Hematopoietic multipotent progenitor cell treated with erythropoietin and hydrocortisone succinate and interleukin-3 and kit ligand, for 4 days (in vitro differentiated cells): Measurements from ENCODE around the gene CARD19.
"Not testable (repeated sequence)": the region's sequence is repeated elsewhere in the genome, so short reads cannot be mapped to it uniquely, and the experiment has no call there.

Source experiments
- DNase-seq: peaks from one replicate; pipeline ENCODE4 v3.0.0-alpha.2; 2015

CARD19 gene

GRCh38 chr9:93107825-93108161 is 11.8 kb downstream of the CARD19 start:
- no peak for DNase-seq

DNA sequence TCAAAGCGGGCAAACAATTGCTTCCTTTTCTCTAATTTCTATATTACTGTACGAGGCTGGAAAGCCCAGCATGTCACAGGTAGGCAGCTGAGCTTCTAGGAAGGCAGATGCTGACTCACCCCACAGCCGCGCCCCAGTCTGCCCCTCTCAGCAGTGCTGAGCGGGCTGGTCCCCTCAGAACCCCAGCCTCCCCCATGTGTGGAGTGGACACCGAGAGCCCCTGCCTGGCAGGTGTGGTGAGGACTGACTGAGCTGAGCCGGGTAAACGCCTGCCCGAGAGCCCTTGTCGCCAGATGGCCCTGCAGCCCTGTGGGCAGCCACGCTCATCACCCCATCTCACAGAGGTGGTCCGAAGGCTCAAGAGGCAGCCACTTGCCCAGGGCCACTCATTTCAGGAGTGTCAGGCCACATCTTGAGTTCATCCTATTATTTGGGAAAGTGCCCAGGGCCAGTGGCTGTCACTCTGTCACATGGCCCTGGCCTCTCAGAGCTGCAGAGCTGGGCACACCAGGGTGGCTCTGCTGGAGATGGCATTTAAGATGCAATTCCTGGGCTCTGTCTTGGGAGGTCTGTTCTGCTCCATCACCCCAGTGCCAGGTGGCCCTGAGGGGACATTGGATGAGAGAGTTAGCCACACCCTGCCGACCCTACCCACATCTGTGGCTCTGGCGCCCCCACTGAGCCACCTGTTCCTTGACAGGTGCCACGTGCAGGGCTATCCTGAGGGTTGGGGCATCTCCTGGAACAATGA is 12.4 kb downstream of the CARD19 start:
- no peak for DNase-seq

- no peak for DNase-seq
These were observed 14.4 kb downstream of the CARD19 start for GRCh38 chr9:93110311-93110855.

GRCh38 chr9:93111001-93111370 is 15.0 kb downstream of the CARD19 start:
- DNase-seq: no peak

GRCh38 chr9:93111371-93112115 is 15.5 kb downstream of the CARD19 start:
- peak; percentile 79 for DNase-seq

DNA sequence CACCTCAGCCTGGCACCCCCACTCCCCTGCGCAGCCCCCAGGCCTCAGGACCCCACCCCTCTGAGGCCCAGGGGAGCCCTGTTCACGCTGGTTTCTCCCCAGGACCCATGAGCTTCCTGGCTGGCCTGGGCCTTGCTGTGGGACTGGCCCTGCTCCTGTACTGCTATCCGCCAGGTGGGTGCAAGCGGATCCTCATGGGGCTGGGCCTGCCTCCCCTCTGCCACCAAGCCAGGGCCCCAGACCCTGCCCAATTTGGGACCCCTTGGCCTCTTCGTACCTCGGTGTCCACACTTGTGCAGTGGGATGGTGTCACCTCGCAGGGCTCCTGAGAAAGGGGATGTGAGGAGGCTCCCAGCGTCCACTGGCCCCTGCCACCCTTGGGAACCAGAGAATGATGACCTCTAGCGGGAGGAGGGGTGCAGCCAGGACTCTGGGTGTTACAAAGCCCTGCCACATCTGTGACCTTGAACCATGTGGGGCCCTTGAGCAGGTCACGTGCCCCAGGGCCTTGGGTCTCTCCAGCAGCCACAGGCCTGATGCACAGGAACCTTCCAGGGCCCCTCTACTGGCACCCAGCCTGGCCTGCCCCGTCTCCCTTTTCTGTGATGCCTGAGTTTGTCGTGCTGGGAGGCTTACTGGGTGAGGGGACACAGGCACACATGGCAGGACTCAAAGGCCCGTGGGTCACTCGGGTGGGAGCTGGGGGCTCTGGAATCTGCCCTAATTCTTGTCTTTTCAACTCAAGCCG is 16.3 kb downstream of the CARD19 start:
- DNase-seq: no peak

- no peak for DNase-seq
These were observed 16.9 kb downstream of the CARD19 start for GRCh38 chr9:93112864-93113389.

- DNase-seq: peak; percentile 91
These were observed 18.4 kb downstream of the CARD19 start for GRCh38 chr9:93114169-93114983.

GRCh38 chr9:93114984-93115335 is 18.9 kb downstream of the CARD19 start:
- no peak for DNase-seq

DNA sequence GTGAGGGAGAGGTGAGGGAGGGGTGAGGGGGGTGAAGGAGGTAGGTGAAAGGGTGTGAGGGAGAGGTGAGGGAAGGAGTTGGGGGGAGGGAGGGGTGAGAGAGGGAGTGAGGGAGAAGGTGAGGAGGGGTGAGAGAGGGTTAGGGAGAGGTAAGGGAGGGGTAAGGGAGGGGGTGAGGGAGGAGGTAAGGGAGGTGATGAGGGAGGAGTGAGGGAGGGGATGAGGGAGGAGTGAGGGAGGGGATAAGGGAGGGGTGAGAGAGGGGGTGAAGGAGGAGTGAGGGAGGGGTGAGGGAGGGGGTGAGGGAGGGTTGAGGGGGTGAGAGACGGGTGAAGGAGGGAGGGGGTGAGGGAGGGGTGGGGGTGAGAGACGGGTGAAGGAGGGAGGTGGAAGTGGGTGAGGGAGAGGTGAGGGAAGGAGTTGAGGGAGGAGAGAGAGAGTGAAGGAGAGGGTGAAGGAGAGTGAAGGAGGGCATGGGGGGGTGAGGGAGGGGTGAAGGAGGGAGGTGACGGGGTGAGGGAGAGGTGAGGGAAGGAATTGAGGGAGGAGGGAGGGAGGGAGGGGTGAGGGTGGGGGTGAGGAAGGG is 19.6 kb downstream of the CARD19 start:
- peak; percentile 57 for DNase-seq

GRCh38 chr9:93116072-93116961 is 20.3 kb downstream of the CARD19 start:
- DNase-seq: peak; percentile 74

GRCh38 chr9:93117521-93117920 is 21.5 kb downstream of the CARD19 start:
- not testable (repeated sequence) for DNase-seq

DNA sequence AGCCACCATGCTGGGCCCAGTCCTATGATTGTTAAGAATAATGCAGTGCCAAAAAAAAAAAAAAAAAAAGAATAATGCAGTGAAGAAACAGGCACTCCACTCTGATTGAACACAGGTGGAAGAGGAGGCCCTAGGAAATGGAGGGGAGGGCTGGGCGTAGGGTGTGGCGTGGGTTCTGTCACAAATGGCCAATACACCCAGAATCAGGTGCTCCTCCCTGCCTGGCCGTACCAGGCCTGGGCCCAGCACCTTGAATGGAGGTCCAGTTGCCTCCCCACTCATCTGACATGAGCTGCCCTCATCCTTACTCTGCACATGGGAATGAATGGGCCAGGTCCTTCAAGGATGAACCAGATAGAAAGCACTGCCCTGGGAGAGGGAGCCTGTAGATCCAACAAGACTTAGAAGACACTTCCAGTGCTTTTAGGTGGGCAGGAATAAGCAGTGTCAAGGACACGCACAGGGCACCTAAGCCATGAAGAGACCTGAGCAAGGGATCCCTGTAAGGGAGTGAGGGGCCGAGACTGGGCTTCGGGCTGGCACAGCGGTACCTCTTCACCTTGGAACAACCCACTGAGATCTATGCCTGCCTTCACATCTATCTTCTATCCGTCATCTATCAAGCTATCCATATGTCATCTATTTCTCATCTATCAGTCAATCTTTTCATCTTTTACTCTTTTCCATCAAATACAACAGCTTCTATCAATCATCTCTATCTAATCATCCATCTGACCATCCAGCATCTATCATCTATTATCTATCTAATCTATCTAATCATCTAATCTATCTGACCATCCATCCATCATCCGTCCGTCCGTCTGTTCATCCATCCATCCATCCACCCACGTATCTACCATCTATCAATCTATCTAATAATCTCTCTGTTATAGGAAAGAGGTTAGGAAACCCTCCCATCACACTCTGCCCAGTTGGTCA is 22.2 kb downstream of the CARD19 start:
- no peak for DNase-seq

GRCh38 chr9:93118863-93119702 is 23.1 kb downstream of the CARD19 start:
- DNase-seq: no peak

- DNase-seq: no peak
These were observed 23.6 kb downstream of the CARD19 start for GRCh38 chr9:93119703-93119952.

DNA sequence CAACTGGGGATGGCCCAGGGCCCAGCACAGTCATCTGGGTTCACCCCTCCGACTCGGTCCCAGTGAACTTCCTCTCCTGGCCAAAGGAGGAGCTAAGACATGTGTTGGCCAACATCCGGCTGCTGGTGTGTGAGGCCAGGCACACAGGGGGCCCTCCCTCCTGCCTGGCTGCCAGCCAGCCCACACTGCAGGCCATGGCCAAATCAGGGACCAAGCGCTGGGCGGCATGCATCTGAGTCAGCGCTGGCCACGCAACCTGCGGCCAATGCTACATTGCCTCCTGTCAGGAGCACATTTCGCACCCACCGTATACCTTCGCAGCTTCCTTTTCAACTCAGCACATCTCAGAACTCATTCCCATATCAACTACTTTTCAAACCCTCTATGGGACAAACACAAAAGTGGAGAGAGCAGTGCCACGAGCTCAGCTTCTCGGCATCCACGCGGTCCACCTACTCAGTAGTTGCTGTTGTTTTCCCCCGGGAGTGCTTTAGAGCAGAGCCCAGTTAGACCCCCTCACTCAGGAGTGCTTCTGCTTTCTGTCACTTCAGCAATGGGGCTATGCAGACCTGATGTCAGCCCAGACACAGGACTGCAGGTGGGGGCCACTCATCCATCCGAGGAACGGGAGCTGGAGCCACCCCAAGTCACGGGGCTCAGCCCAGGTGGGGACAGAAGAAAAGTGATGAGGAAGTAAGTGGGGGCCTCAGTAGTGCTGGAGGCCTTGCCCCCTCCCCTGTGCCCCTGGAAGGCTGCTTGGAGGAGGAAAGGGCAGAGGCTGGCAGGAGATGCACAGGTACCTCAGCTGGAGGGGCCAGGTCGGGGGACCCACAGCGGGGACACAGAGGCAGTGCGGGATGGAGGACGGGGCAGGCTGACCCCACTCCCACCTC is 24.2 kb downstream of the CARD19 start:
- peak; percentile 96 for DNase-seq

- DNase-seq: no peak
These were observed 24.9 kb downstream of the CARD19 start for GRCh38 chr9:93120846-93121315.
